ENCODE data around the gene ATF7.
A peak's percentile ranks its signal among the peaks of the same experiment; 100 is the strongest.
"Not testable (repeated sequence)": the region's sequence is repeated elsewhere in the genome, so short reads cannot be mapped to it uniquely, and the experiment has no call there.

The ATF7 gene

GRCh38 chr12:53646300-53646699, 20.1 kb upstream of the ATF7 start:
- H3K27me3 ChIP-seq (ENCODE audit: low read depth); H3K9me3 ChIP-seq; H3K4me3 ChIP-seq; H3K4me1 ChIP-seq; DNase-seq (ENCODE audit: low spot score in 2 of 2); H3K36me3 ChIP-seq (replicated peaks); in situ Hi-C loops (cut with MboI; ENCODE audit: low sequenced_read_pairs): not testable (repeated sequence)

GRCh38 chr12:53645165-53645564, 19.0 kb upstream of the ATF7 start:
- Histone ChIP-seq H3K4me3 (no peak overlapping the region), H3K27me3 (ENCODE audit: low read depth) (no peaks in the 10 kb centered on the region), H3K36me3 (replicated peaks) (no peaks in the 10 kb centered on the region), H3K9me3 (no peaks in the 10 kb centered on the region), H3K4me1 (no peaks in the 10 kb centered on the region)
- no peak for DNase-seq (ENCODE audit: low spot score in 2 of 2)
- in situ Hi-C loops (cut with MboI; ENCODE audit: low sequenced_read_pairs), result no loop called here

GRCh38 chr12:53644133-53644532, 18.0 kb upstream of the ATF7 start:
- in situ Hi-C loops (cut with MboI; ENCODE audit: low sequenced_read_pairs), result no loop called here

GRCh38 chr12:53643232-53643979, 17.2 kb upstream of the ATF7 start:
- no peak for DNase-seq (ENCODE audit: low spot score in 2 of 2)
- Histone ChIP-seq H3K4me3 (no peak overlapping the region), H3K36me3 (replicated peaks) (no peaks in the 10 kb centered on the region), H3K9me3 (no peaks in the 10 kb centered on the region), H3K27me3 (ENCODE audit: low read depth) (no peaks in the 10 kb centered on the region), H3K4me1 (no peaks in the 10 kb centered on the region)
- in situ Hi-C loops (cut with MboI; ENCODE audit: low sequenced_read_pairs), result no loop called here

More at GRCh38 chr12:53644133-53644532, 18.0 kb upstream of the ATF7 start:
- H3K9me3 ChIP-seq, result no peaks in the 10 kb centered on the region
- H3K27me3 ChIP-seq (ENCODE audit: low read depth), result no peaks in the 10 kb centered on the region
- H3K36me3 ChIP-seq (replicated peaks), result no peaks in the 10 kb centered on the region
- no peak for DNase-seq (ENCODE audit: low spot score in 2 of 2)
- no peak overlapping the region for H3K4me3 ChIP-seq
- H3K4me1 ChIP-seq, result no peaks in the 10 kb centered on the region

- no peak for DNase-seq (ENCODE audit: low spot score in 2 of 2)
- Histone ChIP-seq H3K27me3 (ENCODE audit: low read depth) (no peaks in the 10 kb centered on the region), H3K9me3 (no peaks in the 10 kb centered on the region), H3K4me3 (no peak overlapping the region), H3K4me1 (no peaks in the 10 kb centered on the region), H3K36me3 (replicated peaks) (no peaks in the 10 kb centered on the region)
- in situ Hi-C loops (cut with MboI; ENCODE audit: low sequenced_read_pairs), result no loop called here
Measured at GRCh38 chr12:53638057-53638456, 11.9 kb upstream of the ATF7 start.

GRCh38 chr12:53636641-53637040, 10.5 kb upstream of the ATF7 start:
- no peaks in the 10 kb centered on the region; the same call in 1 of the 2 replicates for H3K27me3 ChIP-seq (ENCODE audit: low read depth)
- no peaks in the 10 kb centered on the region for H3K9me3 ChIP-seq
- DNase-seq (ENCODE audit: low spot score in 2 of 2), result no peak
- no peaks in the 10 kb centered on the region for H3K36me3 ChIP-seq (replicated peaks)
- no peaks in the 10 kb centered on the region for H3K4me1 ChIP-seq
- no peak overlapping the region for H3K4me3 ChIP-seq
- in situ Hi-C loops (cut with MboI; ENCODE audit: low sequenced_read_pairs), result no loop called here

GRCh38 chr12:53635708-53636107, 9.5 kb upstream of the ATF7 start:
- H3K4me3 ChIP-seq; H3K36me3 ChIP-seq (replicated peaks); H3K9me3 ChIP-seq; in situ Hi-C loops (cut with MboI; ENCODE audit: low sequenced_read_pairs); H3K4me1 ChIP-seq; H3K27me3 ChIP-seq (ENCODE audit: low read depth); DNase-seq (ENCODE audit: low spot score in 2 of 2): not testable (repeated sequence)

- in situ Hi-C loops (cut with MboI; ENCODE audit: low sequenced_read_pairs), result no loop called here
- Histone ChIP-seq H3K4me3 (no peak overlapping the region), H3K4me1 (peaks cover 4% of the 10 kb centered on the region), H3K27me3 (ENCODE audit: low read depth) (no peaks in the 10 kb centered on the region; the same call in 1 of the 2 replicates), H3K36me3 (replicated peaks) (no peaks in the 10 kb centered on the region), H3K9me3 (no peaks in the 10 kb centered on the region)
- no peak for DNase-seq (ENCODE audit: low spot score in 2 of 2)
Measured at GRCh38 chr12:53631721-53632120, 5.5 kb upstream of the ATF7 start.

GRCh38 chr12:53627919-53628318, 1.7 kb upstream of the ATF7 start:
- no peak overlapping the region for H3K4me3 ChIP-seq
- DNase-seq (ENCODE audit: low spot score in 2 of 2), result no peak
- peaks cover 24% of the 10 kb centered on the region for H3K4me1 ChIP-seq
- H3K36me3 ChIP-seq (replicated peaks), result no peaks in the 10 kb centered on the region
- H3K9me3 ChIP-seq, result no peaks in the 10 kb centered on the region
- in situ Hi-C loops (cut with MboI; ENCODE audit: low sequenced_read_pairs), result no loop called here
- no peaks in the 10 kb centered on the region; the same call in 1 of the 2 replicates for H3K27me3 ChIP-seq (ENCODE audit: low read depth)

GRCh38 chr12:53626702-53627169, 554 bp upstream of the ATF7 start:
- peak overlapping the region; percentile 71 for H3K4me3 ChIP-seq
- no peaks in the 10 kb centered on the region for H3K9me3 ChIP-seq
- peaks cover 25% of the 10 kb centered on the region for H3K4me1 ChIP-seq
- no peaks in the 10 kb centered on the region for H3K27me3 ChIP-seq (ENCODE audit: low read depth)
- DNase-seq (ENCODE audit: low spot score in 2 of 2), result no peak
- H3K36me3 ChIP-seq (replicated peaks), result no peaks in the 10 kb centered on the region
- in situ Hi-C loops (cut with MboI; ENCODE audit: low sequenced_read_pairs), result no loop called here

GRCh38 chr12:53625373-53625945, 723 bp downstream of the ATF7 start:
- DNase-seq (ENCODE audit: low spot score in 2 of 2), result no peak
- H3K4me1 ChIP-seq, result peaks cover 25% of the 10 kb centered on the region
- H3K27me3 ChIP-seq (ENCODE audit: low read depth), result no peaks in the 10 kb centered on the region
- no peaks in the 10 kb centered on the region for H3K36me3 ChIP-seq (replicated peaks)
- no peaks in the 10 kb centered on the region for H3K9me3 ChIP-seq
- in situ Hi-C loops (cut with MboI; ENCODE audit: low sequenced_read_pairs), result no loop called here
- peak overlapping the region; percentile 71 for H3K4me3 ChIP-seq

- in situ Hi-C loops (cut with MboI; ENCODE audit: low sequenced_read_pairs), result no loop called here
- no peak for DNase-seq (ENCODE audit: low spot score in 2 of 2)
- peak overlapping the region; percentile 71 for H3K4me3 ChIP-seq
- H3K36me3 ChIP-seq (replicated peaks), result no peaks in the 10 kb centered on the region
- H3K9me3 ChIP-seq, result no peaks in the 10 kb centered on the region
- no peaks in the 10 kb centered on the region for H3K27me3 ChIP-seq (ENCODE audit: low read depth)
- H3K4me1 ChIP-seq, result peaks cover 25% of the 10 kb centered on the region
Measured at GRCh38 chr12:53624956-53625355, 1.2 kb downstream of the ATF7 start.

- H3K9me3 ChIP-seq, result no peaks in the 10 kb centered on the region
- no peak for DNase-seq (ENCODE audit: low spot score in 2 of 2)
- no peaks in the 10 kb centered on the region for H3K27me3 ChIP-seq (ENCODE audit: low read depth)
- in situ Hi-C loops (cut with MboI; ENCODE audit: low sequenced_read_pairs), result no loop called here
- peak overlapping the region; percentile 71 for H3K4me3 ChIP-seq
- H3K4me1 ChIP-seq, result peaks cover 25% of the 10 kb centered on the region
- H3K36me3 ChIP-seq (replicated peaks), result no peaks in the 10 kb centered on the region
Measured at GRCh38 chr12:53624458-53624857, 1.7 kb downstream of the ATF7 start.

GRCh38 chr12:53623548-53624385, 2.4 kb downstream of the ATF7 start:
- no peaks in the 10 kb centered on the region for H3K36me3 ChIP-seq (replicated peaks)
- H3K9me3 ChIP-seq, result no peaks in the 10 kb centered on the region
- H3K4me1 ChIP-seq, result peaks cover 25% of the 10 kb centered on the region
- peak; percentile 25 to 27 for DNase-seq (ENCODE audit: low spot score in 2 of 2)
- H3K27me3 ChIP-seq (ENCODE audit: low read depth), result no peaks in the 10 kb centered on the region
- in situ Hi-C loops (cut with MboI; ENCODE audit: low sequenced_read_pairs), result no loop called here
- peak overlapping the region; percentile 71; the same call in 1 of the 2 replicates for H3K4me3 ChIP-seq
